Measurements from ENCODE around the gene TMEM214.

DNA sequence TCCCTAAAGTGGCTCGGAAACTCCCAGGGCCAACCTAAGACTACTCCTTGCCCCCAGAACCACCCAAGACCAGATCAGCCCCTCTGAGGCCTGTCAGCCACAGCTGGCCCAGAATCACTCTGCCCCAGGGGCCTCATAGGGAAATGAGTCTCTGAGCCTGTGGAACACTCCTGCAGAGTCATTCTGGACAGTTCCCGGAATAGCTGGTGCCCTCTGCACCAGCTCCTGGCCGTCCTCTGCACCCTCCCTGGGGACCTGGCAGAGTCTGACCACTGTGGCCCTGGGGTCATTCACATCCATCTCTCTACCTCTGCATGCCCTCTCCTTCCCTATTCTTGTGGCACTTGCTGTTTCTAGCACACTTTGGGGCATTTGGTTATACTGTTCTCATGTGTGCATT is 14.6 kb upstream of the TMEM214 start:
- TF ChIP-seq CTCF (IDR thresholded peaks at IDR 0.05) (no peak), POLR2AphosphoS5 (IDR thresholded peaks at IDR 0.05) (no peak), POLR2A (IDR thresholded peaks at IDR 0.05; ENCODE audit: low read depth) (no peak)

Data from esophagus muscularis mucosa (tissue), 3 donors.